ENCODE data around the gene LRRC36.
A peak's percentile ranks its signal among the peaks of the same experiment; 100 is the strongest.

Gene LRRC36

GRCh38 chr16:67391424-67392300 lies 65.0 kb downstream of the LRRC36 start:
- DNase-seq = no peak

GRCh38 chr16:67392301-67393059 lies 65.9 kb downstream of the LRRC36 start:
- DNase-seq = no peak

- peak; percentile 47 to 54 for DNase-seq
Observed at GRCh38 chr16:67393111-67393787, 66.6 kb downstream of the LRRC36 start, which contains the start of gene TPPP3. TPPP3 (minus strand) TSS chr16:67393498; CDS start chr16:67391111, 2,387 bp downstream.

GRCh38 chr16:67393788-67394154 lies 67.2 kb downstream of the LRRC36 start:
- no peak for DNase-seq

GRCh38 chr16:67394155-67395104 lies 67.8 kb downstream of the LRRC36 start:
- DNase-seq = peak; percentile 53 to 61

- peak in 1 of 2 donors; percentile 30 for DNase-seq
Observed at GRCh38 chr16:67395105-67395457, 68.5 kb downstream of the LRRC36 start.

- no peak for DNase-seq
Observed at GRCh38 chr16:67395458-67396158, 69.0 kb downstream of the LRRC36 start.

- DNase-seq = no peak
Observed at GRCh38 chr16:67396159-67397035, 69.8 kb downstream of the LRRC36 start.

- DNase-seq = no peak
Observed at GRCh38 chr16:67397036-67397801, 70.6 kb downstream of the LRRC36 start.

GRCh38 chr16:67397812-67398545 lies 71.4 kb downstream of the LRRC36 start:
- DNase-seq = no peak

GRCh38 chr16:67398546-67399217 lies 72.1 kb downstream of the LRRC36 start:
- no peak for DNase-seq

- DNase-seq = peak; percentile 41 to 60
Observed at GRCh38 chr16:67399218-67399733, 72.7 kb downstream of the LRRC36 start.

- DNase-seq = no peak
Observed at GRCh38 chr16:67399749-67400704, 73.4 kb downstream of the LRRC36 start.

GRCh38 chr16:67400901-67401300 lies 74.3 kb downstream of the LRRC36 start:
- no peak for DNase-seq

- DNase-seq = no peak
Observed at GRCh38 chr16:67403976-67404555, 77.5 kb downstream of the LRRC36 start.

- no peak for DNase-seq
Observed at GRCh38 chr16:67404740-67405226, 78.2 kb downstream of the LRRC36 start.

Measured in inflammatory macrophage (primary cell).